ENCODE results near the gene MAP1LC3A.

Gene MAP1LC3A

DNA sequence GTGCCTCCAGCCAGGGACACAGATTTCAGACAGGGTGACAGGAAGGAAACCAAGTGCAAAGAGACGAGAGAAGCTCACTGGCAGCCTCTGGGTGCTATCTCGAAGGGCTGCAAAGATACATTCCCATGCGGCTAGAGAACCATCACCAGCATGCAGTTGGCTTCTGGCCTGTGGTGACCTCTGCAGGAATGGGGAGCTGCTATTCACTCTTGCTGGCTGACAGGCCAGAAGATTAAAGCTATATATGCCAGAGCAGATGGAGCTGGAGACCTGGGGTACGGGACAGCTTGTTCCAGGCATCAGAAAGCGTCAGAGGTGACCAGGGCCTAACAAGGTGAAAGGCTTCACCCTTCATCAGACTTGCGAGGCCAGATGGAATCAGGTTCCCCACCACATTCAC is 20.0 kb downstream of the MAP1LC3A start:
- no peak for DNase-seq

DNA sequence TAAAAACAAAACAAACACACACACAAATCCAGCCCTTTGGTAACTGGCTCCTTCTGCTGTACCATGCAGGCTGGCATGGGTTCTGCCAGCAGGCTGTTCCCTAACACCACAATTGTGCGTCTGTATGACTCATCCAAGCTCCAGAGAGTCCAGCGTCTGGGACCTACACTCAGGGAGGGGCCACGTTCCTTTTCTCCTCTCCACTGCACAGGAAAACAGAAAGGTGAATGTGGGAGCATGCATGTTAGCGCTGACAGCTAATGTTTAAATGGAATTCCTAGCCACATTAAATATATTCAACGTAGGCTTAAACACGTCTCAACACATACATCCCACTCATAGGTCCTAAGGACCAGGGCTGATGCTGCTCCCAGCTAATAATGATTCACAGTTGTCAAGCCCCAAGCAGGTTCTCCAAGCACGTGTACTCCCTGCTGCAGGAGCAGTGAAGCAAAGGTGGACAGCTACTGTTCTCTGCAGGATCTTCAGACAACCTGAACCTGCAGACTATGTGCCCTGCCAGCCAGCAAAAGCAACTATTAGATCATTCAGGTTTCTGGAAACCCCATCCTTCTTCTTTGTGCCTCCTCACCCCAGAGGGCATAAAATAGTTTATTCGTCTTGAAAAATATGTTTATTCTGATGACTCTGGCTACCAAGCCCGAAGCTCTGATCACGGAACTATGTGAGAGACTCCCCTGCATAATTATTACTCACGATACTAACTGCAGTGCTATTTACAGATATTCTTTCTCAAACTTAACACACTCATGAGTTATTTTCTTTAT is 20.9 kb downstream of the MAP1LC3A start:
- DNase-seq, result no peak

DNA sequence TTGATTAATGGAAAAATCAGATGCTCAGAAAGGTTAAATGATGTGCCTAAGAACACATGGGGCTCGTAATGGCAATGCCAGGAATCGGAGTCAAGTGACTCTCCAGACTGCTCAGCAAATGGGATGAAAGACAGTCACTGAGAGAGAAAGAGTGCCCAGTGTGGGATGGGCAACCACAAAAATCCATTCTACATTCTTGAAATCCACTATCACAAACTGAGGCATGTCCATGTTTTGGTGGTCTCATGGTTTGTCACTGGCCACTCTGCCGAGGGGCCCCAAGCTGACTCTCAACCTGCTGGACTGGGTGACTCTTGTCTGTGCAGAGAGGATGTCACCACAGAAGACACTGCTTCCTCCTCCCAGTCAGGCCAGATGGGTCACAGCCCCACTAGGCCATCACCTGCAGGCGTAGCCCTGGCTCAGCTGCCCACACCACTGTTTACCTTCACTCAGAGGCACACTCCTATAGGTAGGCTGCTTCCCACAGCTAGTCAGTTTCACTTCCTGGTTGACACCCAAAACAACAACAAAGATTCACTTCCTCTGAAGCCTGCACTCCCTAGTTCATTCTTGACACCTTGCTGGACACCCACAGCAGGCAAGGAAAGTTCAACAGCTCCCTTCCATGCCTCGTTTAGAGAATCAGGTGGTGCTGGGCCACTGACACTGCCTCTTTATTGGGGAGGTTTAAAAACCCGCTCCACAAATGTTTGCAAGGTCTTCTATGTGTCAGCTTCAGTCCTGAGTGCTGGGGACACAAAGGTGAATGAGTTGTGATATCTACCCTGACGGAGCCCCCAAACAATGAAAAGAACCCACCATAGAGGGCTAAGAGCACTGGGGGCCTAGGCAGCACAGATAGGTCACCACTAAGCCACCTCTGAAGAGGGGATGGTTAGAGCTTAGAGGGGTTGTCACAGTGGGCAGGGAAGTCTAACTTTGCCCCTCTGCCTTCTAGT is 21.7 kb downstream of the MAP1LC3A start:
- no peak for DNase-seq

DNA sequence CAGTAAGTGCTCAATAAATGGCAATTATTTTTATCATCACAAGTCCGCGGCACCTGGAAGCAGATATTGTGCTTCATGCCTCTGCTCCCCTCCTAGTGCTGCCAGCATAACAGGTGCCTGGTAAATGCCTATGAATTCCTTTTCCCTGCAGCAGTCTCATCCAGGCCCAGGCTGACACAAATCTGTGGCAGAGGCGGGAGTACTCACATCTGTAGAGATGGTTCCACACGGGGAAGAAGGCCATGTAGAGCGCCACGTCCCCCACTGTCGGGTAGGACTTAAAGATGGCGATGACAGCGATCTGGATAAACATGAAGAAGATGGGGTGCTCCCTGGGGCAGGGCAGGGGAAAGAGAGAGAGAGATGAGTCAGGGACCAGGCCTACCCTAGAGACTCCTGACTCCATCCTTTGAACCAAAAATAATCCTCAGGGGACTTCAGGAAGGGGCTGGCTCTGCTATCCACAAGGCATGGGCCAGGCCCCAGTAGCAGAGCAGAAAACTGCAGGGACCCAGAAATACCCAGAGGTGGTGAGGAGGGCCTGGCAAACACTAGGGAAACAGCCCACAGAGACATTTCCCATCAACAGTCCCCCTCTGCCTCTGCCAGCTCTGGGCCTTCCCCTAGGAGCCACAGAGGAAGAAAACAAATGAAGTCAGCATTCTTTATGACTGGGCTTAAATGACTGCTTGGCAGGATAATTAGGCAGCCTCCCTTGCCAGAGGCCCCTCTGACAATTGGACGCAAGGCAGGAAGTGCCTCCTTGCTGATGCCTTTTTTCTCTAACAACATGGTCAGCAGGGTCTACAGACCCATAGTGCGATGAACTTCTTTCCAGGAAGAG is 23.0 kb downstream of the MAP1LC3A start:
- DNase-seq, result no peak

DNA sequence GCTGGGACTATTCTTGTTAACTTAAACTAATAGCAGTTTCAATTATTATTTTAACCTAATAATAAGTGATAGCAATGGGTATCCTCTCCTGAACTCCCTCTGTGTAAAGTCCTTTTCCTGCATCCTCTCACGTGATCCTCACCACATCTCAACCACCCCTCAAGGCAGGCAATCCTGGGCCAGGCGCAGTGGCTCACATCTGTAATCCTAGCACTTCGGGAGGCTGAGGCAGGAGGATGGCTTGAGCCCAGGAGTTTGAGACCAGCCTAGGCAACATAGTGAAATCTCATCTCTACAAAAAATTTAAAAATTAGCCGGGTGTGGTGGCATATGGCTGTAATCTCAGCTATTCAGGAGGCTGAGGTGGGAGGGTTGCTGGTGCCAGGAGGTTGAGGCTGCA is 23.7 kb downstream of the MAP1LC3A start:
- no peak for DNase-seq

DNA sequence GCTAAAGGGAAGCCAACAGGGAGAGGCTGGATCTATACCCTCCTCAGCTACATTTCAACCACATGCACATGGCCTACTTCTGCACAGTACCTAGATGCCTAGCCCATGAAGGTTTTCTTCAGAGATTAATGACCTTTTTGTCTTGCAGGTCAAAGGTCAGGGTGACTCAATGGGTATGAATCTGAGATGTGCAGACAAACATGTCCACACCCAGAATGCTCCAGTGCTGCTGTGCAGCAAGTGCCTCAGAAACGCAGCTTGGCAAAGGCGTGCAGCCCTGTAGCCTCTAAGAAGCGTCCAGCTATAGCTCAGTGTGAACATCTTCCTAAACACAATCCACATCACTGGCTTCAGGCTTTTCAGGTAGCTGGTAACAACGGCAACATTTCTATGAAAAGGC is 24.4 kb downstream of the MAP1LC3A start:
- no peak for DNase-seq

DNA sequence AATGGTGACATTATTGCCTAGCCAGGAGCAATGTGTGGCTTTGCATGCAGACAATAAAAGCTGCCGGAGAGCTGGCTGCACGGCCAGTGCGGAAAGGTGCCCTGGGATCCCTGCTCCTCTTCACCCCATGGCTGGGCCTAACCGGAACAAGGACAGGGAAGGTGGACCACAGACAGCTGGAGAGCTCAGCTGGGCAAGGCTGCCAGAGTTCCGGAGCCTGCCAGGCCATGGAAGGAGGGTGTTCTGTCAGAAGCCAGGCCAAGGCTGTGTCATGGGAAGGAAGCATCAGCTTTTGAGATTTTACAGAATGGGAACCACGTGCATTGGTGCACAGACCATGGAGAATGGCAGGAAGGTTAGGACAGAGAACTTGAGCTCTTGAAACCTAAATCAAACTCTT is 25.0 kb downstream of the MAP1LC3A start:
- DNase-seq, result no peak

DNA sequence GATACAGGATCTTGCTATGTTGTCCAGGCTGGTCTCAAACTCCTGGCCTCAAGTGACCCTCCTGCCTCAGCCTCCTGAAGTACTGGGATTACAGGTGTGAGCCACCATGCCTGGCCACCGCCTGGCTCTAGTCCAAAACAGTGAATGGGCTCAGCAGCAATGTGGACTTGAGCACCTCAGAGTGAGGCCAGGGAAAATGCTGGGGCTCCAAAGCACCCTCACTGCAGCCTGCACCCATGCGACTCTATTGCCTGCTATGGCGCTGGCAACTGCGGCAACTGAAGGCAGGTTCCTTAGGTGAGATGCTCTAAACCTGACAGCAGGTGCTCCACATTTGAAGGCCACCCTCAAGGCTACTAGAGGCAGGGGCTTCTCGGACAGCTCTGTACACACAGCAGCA is 26.5 kb downstream of the MAP1LC3A start:
- DNase-seq, result no peak

DNA sequence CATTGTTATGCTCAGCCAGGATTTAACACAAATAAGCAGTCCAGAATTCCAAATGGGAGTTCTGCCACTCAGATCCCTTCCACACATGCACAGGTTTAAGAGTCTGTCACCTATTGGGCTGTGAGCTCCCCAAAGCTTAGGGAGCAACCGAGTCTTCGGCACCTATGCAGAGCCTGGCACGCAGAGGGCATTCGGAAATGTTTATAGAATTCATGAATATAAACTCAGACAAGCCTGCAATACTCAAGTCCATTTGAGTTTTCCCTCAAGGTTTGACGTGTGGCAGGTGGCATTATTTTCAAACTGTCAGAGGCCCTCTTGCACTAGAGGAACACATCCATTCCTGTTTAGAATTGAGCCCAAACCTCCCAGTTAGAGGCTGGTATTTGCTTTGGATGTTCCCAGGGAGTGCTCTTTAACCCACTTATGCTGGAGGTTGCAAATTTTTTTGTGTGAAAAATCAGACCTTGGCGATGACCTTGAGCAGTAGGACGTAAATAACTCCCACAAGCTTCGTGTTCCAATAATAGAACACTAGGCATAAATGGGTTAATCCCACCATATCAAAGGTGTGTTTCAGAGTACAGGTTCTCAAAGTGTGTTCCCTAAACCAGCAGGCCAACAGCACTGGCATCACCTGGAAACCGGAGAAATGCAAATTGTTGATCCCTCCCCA is 28.1 kb downstream of the MAP1LC3A start:
- DNase-seq, result no peak

DNA sequence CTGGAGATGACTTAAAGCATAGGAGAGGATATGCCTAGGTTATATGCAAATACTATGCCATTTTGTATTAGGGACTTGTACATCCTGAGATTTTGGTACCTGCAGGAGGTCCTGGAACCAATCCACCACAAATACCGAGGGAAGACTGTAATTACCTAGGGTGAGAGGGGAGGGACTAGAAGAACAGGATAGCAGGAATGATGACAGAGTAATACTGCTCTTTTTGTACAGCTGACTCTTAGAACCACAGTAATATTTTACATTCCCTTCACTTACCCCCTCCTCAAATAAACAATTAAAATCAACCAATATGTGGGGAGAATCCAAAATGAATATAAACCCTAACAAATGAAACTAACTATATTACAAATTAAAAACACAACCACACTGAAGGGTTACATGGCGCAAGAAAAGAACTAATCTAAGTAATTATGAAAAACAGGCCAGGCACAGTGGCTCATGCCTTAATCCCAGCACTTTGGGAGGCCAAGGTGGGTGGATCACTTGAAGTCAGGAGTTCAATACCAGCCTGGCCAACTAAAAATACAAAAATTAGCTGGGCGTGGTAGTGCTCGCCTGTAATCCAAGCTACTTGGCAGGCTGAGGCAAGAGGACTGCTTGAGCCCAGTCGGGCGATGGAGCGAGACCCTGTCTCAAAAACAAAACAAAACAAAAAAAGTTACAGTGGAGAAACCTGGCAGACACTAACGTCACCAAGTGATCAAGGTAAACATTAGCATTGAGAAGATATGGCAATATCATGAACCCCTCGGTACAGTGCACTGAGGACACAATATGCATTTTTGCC is 37.1 kb downstream of the MAP1LC3A start:
- DNase-seq, result no peak

DNA sequence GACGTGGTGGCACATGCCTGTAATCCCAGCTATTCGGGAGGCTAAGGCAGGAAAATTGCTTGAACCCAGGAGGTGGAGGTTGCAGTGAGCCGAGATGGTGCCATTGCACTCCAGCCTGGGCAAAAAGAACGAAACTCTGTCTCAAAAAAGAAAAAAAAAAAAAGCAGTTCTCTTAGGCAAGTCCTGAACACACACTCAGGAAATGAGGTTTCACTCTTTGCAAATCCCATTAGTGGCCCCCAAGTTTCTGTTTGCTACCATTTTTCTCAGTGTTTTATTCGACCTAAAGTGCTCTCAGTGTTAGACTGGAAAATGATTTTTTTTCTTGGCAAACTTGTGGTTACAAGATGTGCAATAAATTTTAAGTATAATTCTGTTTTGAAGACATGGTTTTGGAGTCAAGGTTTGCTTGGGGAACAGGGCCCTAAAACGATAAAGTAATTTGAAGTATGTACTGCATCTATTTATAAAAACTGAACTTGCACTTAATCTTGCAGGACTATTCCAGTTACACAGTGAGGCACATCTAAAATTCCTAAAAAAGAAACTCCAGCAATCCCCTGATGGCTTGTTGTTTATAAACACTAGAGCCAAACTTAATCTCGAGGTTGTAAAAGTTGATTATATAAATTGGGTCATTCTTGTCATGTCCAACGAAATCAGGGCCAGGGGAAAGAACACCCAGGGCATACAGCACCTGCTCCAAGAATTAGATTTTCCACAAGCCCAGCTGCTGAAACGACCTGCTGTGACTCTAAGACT is 42.6 kb downstream of the MAP1LC3A start:
- no peak for DNase-seq

DNA sequence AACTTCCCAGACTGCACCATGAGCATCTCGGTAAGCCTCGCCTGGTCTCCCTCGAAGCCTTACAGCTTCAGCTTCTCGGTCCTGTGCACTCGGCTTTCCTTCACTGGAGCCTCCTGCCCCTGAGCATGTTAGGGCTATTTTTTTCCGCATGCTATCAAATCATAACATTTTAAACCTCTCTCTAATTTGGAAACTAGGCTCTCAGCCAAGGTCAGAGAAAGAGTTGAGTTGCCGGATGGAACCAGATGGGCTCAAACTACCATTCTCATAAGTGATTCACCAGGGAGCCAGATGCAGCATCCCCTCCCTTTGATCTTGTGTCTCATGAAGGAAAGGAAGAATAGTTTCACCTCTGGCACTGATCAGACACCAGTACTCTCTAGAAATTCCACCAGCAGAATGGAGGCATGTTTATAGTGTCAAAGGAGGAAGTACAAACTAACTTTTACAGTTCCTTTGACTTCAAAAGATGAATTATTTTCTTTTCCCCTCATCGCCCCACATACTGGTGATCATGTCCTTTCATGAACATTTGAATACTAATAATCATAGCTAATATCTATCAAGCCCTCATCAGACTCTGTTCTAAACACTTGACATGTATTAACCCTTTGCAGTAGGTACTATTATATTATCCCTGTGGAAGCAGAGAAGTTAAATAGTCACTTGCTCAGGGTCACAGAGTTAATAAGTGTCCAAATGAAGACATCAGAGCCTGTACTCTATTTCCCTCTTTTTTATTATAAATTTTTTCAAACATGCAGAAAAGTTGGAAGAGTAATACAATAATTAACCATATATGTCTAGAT is 46.7 kb downstream of the MAP1LC3A start:
- no peak for DNase-seq

DNA sequence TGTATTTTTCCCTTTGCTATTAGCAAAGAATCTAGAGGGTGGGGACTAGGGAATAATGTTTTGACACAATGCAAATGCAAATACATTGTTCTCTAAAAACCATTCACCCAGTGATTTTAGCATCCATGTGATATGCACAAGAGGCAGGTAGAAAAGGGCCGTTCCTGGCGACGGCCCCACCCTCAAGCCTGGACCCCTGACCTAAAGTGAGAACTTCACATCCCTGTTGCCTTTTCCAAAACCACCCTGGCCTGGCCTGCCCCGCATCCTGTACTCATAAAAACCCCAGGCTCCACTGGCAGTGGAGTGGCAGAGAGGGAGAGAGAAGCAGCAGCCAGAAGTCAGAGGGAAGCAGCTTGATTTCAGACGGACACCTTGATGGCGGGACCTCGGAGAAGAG is 48.5 kb downstream of the MAP1LC3A start:
- DNase-seq, result no peak

Data from NCI-H187 (cell line).